GM12874 (cell line): ENCODE results near the gene ROBO3.

Experiments
- CTCF ChIP-seq: IDR thresholded peaks from 2 replicates; pipeline ENCODE4 v1.5.1; 2011; ENCODE audit warnings: low read depth, mild to moderate bottlenecking, control low read depth, low read length, moderate library complexity; ENCODE audit not compliant: insufficient read depth

Gene ROBO3

DNA sequence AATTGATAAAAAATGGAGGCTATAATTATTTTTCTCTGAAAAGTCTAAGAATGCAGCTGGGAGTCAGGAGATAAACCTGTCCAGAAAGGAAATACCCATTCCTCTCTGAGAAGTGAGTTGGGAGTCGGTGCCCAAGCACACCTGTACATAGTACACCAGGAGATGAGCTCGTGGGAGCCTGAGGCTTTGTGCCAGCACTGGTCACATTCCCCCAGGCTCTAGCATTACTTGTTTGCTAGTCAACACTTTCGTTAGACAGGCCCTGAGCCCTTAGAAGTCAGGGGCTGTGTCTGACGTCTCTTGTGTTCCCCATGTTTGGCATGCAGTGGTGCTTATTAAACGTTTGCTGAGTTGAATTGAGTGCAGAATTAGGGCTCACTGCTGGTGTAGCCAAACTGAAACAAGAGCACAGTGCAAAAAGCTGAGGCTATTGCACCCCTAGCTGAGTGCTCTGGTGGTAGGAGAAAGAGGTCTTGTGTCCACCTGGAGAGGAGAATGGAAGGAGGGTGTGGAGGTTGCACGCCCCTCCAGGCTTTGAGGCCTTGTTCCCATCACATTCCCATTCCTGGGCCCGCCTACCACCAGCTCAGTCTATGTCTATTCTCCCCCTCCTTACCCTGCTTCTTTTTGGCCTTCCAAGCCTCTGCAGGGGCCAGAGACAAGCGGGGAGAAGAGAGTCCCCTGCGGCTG is 25.6 kb downstream of the ROBO3 start:
- TF ChIP-seq CTCF, result no peak

GRCh38 chr11:124891373-124891861 is 26.2 kb downstream of the ROBO3 start:
- no peak for TF ChIP-seq CTCF

- no peak for TF ChIP-seq CTCF
Observed at GRCh38 chr11:124892146-124892545, 26.9 kb downstream of the ROBO3 start.

- no peak for TF ChIP-seq CTCF
Observed at GRCh38 chr11:124892750-124893454, 27.7 kb downstream of the ROBO3 start.

- TF ChIP-seq CTCF, result no peak
Observed at GRCh38 chr11:124893781-124894401, 28.7 kb downstream of the ROBO3 start.

GRCh38 chr11:124894606-124895430 is 29.6 kb downstream of the ROBO3 start:
- TF ChIP-seq CTCF, result no peak
